ENCODE data around the gene CD93.
A peak's percentile ranks its signal among the peaks of the same experiment; 100 is the strongest.

Gene CD93

DNA sequence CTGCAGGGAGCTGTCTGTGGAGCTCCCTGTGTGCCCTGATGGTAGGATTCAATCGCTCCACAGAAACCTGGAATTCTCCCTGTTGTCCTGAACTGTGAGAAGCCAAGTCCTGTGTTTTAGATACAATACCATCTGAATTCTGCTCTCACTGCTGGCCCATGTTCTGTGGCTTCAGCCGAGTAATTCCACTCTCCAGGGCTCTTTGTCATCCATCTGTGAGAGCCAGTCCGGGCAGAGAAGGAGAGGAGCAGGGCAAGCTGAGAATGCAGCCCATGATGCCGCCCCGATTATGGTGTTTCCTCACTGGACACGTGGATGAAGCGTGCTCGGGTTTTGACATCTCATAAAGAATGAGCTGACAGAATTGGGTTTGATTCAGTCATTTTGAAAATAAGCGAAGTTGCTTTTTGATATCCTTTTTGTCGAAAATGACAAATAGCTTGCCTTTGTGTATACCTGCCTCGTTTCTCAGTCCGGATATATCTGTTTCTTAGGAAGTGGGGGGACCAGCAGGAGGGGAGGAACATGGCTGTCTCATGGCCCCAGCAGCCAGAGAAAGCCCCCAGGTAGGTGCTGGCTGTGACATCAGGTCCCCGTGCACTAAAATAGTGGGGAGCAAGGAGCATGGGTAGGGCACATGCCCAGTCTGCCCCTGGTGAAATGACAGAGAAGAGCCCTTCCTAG lies 8.2 kb upstream of the CD93 start:
- H3K4me3 ChIP-seq (replicated peaks; ENCODE audit: low read depth, low read length), result no peak overlapping the region
- no peak for DNase-seq (ENCODE audit: low read depth)
- TF ChIP-seq, protein P1, sequence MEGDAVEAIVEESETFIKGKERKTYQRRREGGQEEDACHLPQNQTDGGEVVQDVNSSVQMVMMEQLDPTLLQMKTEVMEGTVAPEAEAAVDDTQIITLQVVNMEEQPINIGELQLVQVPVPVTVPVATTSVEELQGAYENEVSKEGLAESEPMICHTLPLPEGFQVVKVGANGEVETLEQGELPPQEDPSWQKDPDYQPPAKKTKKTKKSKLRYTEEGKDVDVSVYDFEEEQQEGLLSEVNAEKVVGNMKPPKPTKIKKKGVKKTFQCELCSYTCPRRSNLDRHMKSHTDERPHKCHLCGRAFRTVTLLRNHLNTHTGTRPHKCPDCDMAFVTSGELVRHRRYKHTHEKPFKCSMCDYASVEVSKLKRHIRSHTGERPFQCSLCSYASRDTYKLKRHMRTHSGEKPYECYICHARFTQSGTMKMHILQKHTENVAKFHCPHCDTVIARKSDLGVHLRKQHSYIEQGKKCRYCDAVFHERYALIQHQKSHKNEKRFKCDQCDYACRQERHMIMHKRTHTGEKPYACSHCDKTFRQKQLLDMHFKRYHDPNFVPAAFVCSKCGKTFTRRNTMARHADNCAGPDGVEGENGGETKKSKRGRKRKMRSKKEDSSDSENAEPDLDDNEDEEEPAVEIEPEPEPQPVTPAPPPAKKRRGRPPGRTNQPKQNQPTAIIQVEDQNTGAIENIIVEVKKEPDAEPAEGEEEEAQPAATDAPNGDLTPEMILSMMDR (IDR thresholded peaks at IDR 0.05; ENCODE audit: low read length, missing control alignments), result no peak

DNA sequence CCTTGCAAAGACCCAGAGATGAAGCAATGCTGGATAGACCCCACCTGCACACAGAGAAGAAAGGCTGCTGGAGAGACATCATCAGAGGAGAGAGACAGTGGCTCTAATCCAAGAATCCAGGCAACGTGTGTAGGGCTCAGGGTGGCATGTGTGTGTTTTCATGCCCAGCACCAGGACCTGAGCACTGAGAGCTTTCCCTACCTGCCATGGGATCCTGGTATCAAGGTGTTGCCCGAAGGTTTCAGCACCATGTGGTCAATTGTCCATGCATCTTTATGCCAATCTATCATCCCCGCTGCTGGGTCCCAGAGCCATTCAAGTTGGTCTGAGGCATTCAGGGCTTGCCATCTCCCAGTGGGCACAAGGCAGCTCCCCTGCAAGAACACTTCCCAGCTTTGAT lies 7.5 kb upstream of the CD93 start:
- H3K4me3 ChIP-seq (replicated peaks; ENCODE audit: low read depth, low read length), result no peak overlapping the region
- TF ChIP-seq, protein P1 (IDR thresholded peaks at IDR 0.05; ENCODE audit: low read length, missing control alignments), result no peak
- DNase-seq (ENCODE audit: low read depth), result no peak

DNA sequence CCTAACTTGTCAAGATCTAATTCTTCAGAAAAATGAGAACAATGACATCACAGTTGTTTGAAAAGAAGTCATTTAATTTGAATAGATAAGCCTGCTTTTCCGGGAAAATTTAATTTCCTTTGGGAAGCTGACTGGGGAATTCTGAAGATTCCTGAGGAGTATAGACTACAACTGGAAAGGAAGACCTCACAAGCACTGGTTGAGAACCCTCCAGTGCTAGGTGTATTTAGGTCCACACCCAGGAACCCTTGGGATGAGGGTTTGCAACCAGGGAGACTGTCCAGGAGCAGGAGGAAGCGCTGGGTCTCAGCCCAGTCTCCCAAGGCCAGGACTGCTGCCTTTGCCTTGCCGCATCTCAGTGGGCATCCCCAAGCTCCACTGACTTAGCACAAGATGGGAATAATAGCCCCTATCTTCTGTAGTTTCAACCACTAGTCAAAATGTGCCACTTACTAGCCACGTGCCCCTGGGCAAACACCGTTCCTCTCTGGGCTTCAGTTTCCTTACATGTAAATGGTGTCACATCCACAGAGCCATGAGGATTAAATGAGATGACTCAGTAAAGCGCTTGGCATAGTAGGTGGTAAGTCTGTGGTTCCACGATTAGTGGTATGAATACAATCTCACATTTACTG lies 6.9 kb upstream of the CD93 start:
- no peak for DNase-seq (ENCODE audit: low read depth)
- TF ChIP-seq, protein P1 (IDR thresholded peaks at IDR 0.05; ENCODE audit: low read length, missing control alignments), result no peak
- H3K4me3 ChIP-seq (replicated peaks; ENCODE audit: low read depth, low read length), result no peak overlapping the region

DNA sequence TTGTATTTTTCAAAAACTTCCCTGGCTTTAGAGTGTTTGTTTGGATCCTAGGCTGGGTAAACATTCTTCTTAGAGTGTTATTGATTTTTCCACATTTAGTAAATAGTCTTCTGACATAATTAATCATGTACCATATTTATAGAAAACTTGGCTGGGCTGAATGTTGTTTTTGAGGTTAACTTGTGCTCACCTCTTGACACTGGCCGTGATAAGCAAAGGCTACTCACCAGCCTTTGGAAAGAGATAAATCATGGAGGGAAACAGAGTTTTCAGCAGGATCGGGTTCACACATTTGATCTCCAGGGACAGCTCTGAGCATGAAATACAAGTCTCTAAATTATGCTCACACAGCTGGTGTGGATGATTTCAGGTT lies 6.2 kb upstream of the CD93 start:
- no peak overlapping the region for H3K4me3 ChIP-seq (replicated peaks; ENCODE audit: low read depth, low read length)
- TF ChIP-seq, protein P1 (IDR thresholded peaks at IDR 0.05; ENCODE audit: low read length, missing control alignments), result no peak
- DNase-seq (ENCODE audit: low read depth), result peak; percentile 29

DNA sequence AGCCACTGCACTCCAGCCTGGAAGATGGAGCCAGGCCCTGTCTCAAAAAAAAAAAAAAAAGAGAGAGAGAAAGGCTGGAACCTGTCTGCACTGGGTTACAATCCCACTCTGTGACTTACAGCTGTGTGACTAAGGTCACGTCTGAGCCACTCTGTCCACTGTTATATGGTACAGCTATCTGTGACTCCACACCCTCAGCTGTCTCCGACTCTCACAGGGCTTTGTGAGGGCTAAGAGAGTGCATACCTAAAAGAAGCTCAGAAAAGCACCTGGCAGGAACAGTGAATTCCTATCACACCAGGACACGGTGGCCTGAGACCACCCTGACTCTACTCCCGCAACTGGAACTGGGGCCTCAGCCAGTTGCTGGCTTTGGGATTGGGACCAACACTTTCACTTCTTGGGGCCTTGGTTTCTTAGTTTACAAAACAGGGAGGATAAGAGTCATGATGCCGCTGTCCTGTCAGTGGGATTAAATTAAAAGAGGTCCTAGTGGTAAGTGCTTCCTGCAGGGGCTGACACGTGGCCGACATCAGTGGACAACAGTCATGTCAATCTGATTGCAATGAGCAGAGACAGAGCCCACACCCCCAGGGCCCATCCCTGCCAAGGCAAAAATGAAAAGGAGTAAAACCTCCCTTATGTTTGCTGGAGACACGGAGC lies 5.7 kb upstream of the CD93 start:
- H3K4me3 ChIP-seq (replicated peaks; ENCODE audit: low read depth, low read length), result no peak overlapping the region
- TF ChIP-seq, protein P1 (IDR thresholded peaks at IDR 0.05; ENCODE audit: low read length, missing control alignments), result no peak
- no peak for DNase-seq (ENCODE audit: low read depth)

DNA sequence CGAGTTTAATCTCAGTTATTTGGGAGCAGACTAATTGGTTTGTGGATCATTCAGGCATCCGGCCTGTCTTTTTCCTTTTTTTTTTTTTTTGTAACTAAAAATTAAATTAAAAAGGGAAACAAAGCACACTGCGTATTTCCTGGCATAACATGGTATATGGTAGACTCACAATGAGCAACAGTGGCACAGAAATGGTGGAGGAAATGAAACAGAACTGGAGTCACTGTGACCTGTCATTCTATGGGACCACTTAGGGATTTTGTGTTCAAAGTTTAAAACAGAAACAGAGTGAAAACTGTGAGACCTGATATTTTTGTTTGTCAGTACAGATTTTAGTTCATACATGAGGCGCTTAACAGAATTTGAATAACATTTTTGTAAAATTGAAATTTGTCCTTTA lies 4.8 kb upstream of the CD93 start:
- no peak for DNase-seq (ENCODE audit: low read depth)
- H3K4me3 ChIP-seq (replicated peaks; ENCODE audit: low read depth, low read length), result no peak overlapping the region
- TF ChIP-seq, protein P1 (IDR thresholded peaks at IDR 0.05; ENCODE audit: low read length, missing control alignments), result no peak

All from fibroblast of pulmonary artery (primary cell).